ENCODE measurements around the gene SLC2A13.
"Not testable (repeated sequence)": the region's sequence is repeated elsewhere in the genome, so short reads cannot be mapped to it uniquely, and the experiment has no call there.

Gene SLC2A13

DNA sequence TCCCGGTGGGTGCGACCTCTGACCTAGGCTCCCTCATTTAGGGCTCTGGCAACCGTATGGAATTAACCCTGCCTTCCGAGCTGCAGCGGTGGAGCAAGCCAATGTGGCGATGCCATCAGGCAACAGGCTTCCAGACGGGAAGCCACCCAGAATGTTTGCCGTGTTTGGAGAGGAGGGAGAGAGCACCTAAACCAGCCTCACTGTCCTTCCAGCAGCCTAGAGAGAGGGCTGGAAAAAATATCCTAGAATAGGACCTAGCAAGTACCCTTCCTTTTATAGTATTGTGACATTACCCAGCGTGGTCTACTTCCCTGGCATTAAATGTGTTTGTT lies 287 bp upstream of the SLC2A13 start:
- no peak for DNase-seq

DNA sequence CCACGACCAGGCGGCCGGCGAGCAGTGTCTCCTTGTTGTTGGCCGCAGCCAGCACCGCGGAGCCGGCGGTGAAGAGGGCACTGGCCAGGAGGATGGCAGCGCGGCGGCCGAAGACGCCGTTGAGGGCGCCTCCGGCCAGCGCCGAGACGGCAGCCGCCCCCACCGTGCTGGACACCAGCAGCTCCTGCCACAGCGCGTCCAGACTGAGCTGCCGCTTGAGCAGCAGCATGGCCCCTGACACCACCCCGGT lies 691 bp downstream of the SLC2A13 start:
- no peak for DNase-seq

DNA sequence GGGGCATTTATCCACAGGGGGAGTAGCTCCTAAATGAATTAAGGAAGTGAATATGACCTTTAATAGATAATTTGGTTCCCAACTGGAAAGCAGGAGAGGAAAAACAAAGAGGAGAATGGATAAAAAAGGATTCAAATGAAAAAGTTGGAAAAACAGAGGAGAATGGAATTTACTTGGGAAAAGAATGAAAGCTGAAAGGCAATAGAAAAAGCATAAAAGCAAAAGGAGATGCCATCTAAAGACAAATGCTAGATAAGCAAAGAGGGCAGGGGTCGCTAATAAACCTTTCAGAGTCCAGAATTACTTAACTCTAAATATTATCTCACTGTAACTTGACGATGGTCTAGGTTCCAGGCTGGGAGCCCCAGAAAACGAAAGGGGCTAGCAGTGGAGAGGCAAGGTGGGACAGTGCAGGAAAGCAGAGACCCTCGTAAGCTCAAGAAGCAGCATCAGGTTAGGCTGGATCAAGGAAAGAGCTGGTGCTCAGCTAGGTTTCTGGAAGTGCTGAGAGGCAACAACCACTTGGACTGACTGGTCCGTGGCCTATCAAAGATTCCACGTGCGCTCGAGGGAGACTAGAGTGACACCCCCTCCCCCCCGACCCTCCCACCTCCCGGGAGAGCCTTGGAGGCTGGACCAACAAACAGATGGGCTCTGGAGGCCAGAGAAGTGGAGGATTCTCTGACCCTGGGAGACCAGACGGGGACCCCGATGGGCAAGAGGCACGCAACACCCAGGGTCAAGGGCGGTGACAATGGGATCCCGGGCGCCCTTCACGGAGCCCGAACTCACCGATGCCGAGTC lies 1.2 kb downstream of the SLC2A13 start:
- no peak for DNase-seq

DNA sequence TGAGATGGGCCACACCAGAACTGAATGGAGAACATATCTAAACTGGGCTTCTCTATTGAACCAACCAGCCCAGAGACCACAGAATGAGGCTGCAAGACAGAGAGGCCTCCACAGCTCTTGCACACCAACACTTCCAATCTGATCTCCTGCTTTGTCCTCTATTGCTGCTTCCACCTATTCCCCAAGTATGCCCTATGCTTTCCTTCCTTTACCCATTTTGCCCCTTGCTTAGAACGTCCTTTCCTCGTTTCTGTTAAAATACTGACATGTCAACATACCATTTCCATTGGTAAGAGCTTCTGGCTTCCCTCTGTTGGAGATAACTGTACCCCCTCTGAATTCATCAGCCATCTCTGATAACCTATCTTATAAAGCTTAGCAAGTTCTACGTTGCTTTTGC lies 2.8 kb downstream of the SLC2A13 start:
- DNase-seq, result no peak

DNA sequence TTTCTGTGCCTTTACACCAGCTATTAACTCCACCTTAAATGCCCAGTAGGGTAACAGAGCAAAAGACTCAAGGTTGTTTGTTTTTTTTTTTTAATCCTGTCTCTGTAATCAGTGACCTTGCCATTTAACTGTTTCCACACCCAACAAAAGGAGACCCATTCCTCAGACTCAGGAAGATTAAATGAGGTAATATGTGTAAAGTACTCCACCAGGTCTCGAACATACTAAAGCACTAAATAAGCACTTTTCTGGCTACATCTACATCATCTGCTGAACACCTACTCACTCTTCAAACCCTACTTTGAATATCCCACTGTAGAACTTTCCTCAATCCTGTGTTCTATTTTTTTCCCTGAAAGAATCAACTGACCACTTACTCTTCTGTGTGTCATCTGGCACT lies 4.1 kb downstream of the SLC2A13 start:
- DNase-seq, result no peak

DNA sequence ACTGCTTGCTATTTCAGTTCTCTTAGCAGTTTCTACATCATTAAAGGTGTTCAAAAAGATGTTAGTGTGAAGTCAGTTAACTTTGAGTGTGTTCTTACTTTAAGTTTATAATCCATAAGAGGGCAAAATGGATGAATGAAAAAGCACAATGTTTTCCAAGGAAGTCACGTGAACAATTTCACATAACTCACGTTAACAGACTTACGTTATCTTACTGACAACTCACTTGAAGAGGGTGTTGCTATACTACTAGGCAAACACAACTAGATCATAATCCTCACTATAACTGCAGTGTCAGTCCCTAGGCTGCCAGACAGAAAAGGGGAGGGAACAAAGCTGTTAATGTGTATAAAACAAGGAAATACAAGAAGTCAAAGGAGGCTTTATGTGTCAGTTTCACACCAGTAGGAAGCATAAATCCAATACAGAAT lies 6.4 kb downstream of the SLC2A13 start:
- no peak for DNase-seq

DNA sequence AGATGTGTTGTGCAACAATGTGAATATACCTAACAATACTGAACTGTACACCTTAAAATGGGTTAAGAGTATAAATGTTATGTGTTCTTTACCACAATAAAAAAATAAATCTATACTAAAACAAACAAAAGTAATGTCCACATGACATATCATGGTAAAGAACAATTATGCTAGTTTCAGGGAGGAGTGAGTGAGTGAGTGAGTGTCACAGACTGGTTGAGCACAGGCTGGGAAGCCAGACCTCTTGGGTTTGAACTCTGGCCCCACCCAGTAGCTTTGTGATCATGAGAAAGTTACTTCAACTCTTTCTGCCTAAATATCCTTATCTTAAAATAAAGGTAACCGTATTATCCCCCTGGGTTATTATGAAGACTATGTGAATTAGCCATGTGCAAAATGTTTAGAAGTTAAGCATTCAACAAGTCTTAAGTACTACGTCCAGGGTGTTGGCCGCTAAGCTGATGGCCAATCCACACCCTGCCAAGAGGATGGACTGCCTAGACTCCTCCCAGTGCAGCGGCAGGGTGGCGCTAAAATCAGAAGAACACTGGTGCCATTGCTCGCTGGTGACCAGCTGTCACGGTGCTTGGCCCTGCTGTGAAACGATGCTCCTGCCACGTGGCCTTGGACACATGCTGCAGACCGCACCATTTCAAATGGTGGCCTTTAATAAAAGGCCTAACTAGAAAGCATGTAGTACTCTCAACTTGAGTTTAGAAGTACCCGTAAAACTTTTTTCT lies 7.3 kb downstream of the SLC2A13 start:
- DNase-seq, result no peak

DNA sequence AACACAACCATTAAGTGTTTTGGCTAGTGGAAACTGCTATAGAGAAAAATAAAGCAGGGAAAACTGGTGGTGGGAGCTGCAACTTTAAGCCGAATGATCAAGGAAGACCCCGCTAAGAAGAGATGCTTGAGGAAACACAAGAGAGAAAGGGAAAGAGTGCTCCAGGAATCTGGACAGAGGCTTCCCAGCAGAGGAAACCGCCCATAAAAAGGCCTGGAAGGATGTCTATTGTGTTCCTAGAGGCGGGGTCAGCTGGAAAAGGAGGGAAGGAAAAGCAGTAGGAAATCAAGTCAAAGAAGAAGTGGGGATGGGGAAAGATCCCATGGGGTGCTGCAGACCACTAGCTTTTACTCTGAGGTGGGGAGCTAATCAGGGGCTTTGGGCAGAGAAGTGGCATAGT lies 12.4 kb downstream of the SLC2A13 start:
- no peak for DNase-seq

DNA sequence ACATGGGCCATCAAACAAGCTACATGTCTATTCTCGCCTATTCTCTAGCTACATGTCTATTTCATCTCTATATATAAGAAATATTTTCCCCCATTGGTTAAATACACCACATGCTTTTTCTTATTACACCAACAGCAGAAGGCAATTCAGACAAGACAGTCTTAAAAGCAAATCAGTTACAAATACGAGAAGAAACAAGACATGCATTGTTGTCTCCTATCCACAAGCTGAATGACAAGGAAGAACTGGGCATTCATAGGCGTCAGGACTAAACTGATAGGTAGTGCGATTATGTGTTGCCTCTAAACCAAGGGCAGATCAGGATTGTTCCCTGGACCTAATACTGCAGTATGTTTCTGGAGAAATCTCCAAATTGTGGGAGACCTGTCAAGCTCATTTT lies 19.4 kb downstream of the SLC2A13 start:
- DNase-seq, result no peak

DNA sequence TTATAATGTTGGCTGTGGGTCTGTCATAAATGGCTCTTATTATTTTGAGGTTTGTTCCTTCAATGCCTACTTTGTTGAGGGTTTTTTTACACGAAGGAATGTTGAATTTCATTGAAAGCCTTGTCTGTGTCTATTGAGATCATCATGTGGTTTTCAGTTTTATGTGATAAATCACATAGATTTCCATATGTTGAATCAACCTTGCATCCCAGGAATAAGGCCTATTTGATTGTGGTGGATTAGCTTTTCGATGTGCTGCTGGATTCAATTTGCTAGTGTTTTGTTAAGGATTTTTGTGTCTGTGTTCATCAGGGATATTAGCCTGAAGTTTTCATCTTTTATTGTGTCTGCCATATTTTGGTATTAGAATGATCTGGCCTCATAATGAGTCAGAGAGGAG lies 27.6 kb downstream of the SLC2A13 start:
- DNase-seq, result no peak

DNA sequence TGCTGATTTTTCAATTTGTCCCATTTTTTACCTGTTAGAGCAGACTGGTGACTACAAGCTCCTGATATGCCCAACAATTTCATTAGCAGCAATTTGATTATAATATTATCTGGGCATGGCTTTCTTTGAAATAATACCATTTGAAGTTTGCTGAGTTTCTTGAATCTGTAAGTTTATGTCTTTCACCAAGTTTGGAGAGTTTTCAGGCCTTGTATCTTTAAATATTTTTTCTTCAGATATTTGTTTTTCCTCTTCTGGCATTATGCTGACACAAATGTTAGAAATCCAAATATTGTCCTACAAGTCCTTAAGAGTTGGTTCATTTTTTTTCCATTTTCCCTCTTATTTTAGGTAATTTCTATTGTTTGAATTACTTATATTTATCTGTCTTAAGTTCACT lies 30.4 kb downstream of the SLC2A13 start:
- DNase-seq, result no peak

DNA sequence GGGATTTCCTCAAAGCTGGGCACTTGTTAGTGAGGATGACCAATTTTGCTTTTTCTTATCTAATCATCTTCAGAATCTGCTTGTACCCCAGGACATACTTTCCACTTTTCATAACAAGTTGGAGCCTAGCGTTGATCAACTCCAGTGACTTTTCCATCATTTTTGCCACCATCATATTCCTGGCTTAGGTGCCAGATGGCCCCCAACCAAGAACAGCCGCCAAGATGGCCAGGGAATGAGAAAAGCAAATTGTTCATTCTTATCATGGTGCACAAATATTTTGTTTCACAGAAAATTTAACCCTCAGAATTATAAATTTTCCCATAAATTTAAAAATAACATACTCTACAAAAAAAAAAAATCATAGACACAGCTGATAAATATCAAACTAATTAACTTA lies 37.5 kb downstream of the SLC2A13 start:
- no peak for DNase-seq

DNA sequence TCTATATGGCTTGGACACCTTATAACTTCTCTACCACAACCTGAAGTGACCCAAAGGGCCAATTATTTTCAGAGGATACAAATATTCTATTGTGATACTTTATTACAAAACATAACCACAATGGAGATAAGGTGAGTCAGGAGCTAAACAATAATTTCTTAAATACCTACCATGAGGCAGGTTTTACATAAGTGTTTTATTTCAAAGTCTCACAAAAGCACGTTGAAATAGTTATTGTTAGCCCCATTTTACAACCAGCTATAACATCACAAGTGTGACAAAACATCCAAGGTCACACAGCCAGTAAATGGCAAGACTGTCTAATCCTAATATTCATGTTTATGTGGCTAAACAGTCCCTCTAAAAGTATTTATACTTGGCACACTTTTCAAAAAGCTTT lies 40.2 kb downstream of the SLC2A13 start:
- DNase-seq, result no peak

DNA sequence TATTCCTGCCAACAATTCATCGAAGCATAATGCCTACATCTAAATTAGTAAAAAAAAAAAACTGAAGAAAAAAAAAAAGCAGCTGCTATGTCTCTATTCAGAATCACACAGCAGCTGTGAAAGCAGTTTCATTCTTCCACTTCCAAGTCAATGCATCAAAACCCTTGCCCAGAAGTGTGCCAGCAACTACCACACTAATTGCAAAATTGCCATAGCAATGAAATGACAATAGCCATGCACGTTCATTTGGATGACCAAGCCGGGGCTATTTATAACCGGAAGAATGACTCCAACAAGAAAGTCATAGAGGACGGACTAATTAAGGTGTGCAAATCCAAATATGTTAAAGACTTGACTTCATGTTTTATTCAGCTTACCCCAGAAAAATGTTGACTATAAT lies 42.5 kb downstream of the SLC2A13 start:
- DNase-seq, result no peak

DNA sequence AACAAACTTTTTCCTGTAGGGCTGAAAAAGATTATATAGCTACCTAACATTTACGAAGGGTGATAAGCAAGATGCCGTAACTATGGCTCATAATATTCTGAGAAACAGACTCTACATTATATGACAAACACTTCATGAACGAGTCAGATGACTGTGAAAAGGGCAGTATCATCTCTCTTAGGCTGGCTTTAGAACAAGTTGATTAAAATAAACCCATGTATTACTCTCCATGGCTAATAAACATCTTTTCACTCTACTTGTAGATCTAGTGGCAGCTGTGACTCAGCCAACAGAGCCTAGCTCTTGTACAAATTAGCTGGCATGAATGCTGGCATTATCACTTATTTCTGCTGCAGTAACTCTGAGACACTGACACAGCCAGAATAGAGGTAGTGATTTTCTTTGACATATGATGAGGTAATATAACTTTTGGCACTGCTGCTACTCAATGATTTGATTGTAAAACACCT lies 47.1 kb downstream of the SLC2A13 start:
- DNase-seq, result no peak

DNA sequence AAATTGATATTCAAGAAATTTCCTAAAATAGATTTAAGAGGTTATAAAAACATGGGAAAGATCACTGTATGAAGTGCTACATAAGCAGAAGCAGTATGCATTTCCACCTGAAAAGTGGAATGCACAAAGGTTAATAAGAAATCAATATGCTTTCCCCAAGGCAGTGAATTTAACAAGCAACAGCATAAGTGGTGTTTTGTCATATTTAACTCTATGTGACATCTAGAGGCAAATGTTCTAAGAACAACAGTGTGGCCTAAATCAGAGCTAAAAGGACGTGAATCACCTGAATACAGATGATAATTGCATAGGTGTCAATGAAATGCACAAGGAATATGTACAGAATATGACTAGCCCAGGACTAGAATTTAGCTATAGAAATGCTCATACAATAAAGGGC lies 49.5 kb downstream of the SLC2A13 start:
- DNase-seq, result no peak

DNA sequence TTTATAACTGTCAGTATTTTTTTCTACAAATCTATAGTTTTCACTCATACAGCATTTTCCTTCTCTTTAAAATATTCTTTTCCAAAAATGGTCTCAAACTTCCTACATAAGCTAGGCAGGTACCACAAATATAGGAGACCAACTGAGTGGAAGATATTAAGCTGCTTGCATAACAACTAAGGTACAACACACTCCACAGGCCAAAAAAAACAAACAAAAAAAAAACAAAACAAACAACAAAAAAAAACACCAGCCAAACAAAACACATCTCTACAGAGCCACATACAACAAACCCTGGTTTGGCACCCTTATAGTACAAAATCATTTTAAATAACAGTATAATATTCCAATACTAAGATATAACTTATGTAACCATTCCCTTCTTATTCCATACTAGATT lies 50.1 kb downstream of the SLC2A13 start:
- no peak for DNase-seq

DNA sequence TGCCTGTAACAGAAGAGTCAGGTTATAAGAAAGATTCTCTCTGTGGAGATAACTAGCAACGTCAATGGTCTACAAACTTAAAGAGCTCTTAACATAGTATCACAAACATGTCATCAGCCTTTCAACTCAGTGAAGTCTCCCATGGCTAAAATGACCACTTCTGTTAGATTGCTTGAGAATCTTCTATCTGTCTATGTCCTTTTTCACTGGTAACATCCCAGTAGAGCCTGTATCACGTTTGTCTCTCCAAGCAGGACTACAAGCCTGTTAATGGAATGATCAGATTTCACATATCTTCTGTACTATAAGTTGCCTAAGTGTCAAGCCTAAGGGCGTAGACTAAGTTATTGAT lies 50.7 kb downstream of the SLC2A13 start:
- no peak for DNase-seq

DNA sequence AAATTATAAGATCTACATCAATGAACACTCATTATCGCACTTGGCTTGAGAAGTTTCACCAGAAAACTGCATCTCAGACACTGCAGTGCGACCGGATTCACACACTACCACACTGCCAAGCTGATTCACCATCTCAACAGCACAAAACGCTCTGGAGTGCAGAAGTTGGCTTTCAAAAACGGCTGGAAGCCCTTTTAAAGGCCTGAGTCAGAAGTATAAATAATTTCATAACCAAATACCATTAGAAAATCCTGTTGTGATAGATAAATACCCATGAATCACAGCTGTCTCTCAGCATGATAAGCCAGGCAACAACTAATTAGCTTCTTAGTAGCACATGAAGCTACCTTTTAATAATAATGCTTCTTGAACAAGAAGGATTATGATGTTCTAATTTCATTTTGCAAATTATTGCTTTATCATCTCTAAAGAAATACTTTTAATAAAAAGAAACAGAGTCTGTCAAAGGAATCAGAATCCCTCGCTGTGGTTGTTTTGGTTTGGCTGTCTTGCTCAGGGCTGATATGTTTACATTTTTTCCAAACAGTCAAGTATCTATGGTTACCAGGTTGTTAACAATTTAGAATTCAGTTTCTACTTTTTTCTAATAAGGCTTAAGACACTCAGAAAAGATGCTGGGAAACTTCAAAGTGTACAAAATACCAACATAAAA lies 51.2 kb downstream of the SLC2A13 start:
- no peak for DNase-seq

DNA sequence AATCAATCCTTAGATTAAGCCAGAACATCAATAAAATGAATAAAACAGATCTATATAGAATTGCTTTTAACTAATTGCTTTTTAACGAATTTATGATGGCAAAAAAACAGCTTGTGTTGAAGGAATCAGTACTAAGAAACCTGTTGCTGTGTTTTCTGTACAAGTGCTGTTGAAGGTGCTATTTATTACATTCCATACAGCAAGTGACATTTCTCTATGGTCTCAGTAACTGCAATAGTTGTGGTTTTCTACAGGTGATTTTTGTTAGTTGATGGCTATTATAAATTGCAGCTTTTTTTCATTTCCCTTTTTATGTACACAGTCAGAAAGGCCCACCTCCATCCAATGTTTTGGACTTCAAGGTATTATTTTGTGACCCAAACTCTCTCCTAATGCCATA lies 56.6 kb downstream of the SLC2A13 start:
- no peak for DNase-seq

DNA sequence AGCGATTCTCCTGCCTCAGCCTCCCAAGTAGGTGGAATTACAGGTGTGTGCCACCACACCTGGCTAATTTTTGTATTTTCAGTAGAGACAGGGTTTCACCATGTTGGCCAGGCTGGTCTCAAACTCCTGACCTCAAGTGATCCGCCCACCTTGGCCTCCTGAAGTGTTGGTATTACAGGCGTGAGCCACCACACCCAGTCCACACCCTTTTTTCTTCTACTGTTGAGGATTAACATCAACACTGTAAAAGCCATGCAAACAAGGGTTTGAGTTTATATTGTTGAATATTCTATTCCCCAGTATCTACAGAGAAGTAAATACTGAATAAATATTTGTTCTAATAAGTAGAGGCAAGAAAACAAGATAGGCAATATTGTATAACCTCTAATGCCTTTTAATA lies 58.9 kb downstream of the SLC2A13 start:
- DNase-seq, result not testable (repeated sequence)

DNA sequence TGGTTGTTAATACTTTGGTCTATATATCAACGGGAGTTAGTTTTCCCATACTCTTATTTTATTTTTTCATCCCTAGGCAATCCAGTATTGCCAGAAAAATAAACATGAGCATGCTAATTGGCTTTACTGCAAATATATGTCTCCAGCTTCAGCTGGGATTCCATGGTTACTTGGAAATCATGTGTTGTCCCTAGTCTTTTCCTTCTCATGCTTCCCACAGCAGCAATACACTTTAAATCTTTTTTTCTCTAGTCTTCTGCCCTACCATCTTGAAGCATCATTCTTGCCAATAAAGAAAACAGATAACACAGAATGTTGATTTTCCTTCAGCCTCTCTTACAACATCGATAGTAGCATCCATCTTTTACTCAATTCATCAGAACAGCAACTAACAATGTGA lies 60.2 kb downstream of the SLC2A13 start:
- no peak for DNase-seq

DNA sequence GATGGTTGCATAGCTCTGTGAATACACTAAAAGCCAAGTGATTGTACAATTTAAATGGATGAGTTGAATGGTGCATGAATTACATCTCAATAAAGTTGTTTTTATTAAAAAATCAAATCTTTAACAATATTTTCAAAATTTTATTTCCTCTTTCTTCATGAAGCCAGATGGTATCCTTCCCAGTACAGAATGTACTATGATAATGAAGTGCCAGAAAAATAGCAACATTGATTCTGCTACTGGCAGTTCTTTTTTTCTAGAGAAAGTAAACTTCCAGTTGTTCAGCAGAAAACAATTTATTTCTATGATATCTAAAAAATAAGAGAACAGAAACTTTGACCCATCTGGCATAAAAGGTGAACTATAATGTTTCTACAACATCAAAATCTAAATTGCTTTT lies 61.5 kb downstream of the SLC2A13 start:
- no peak for DNase-seq

DNA sequence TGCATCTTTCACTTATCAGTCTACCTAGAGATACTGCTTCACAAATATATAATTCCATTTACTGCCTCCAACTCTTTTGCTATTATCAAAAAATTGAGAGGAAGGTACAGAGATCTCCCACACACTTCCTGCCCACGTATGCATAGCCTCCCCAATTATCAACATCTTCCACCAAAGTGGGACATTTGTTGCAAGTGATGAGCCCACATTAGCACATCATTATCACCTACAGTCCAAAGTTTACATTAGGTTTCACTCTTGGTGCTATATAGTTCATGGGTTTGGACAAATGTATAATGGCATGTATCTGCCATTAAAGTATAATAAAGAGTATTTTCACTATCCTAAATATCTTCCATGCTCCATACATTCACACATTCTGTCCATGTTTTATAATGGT lies 66.3 kb downstream of the SLC2A13 start:
- no peak for DNase-seq

Data from right kidney (tissue), 1 donor.